ENCODE data around the gene SNX1.
A peak's percentile ranks its signal among the peaks of the same experiment; 100 is the strongest.

SNX1 gene

DNA sequence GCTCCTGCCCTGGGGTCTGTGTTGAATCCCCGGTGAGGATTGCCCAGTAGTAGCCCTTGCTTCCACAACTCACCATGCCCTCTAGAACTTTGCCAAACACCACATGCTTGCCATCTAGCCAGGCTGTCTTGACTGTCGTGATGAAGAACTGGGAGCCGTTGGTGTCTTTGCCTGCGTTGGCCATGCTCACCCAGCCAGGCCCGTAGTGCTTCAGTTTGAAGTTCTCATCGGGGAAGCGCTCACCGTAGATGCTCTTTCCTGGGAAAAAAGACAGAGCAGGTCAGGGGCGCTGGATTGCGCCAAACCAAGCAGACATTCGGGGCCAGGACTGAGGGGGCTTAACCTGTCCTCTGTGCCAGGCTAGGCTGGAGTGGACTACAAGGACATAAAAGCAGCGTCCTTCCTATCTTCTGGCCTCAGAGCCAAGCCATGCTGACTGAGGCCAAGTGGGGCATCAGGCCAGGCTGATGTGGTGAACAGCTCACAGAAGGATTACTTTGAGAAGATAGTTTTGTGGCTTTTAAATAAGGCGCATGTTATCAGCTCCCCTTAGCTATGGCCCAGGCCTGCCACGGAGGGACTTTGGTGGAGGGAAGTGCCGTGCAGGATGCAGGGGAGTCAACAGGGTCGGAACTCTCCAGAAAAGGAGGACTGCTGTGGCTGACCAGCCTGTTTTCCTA, 61.0 kb downstream of the SNX1 start:
- no peak overlapping the region for H3K27ac ChIP-seq (ENCODE audit: poor library complexity, severe bottlenecking)
- peaks cover 14% of the 10 kb centered on the region for H3K4me1 ChIP-seq (ENCODE audit: insufficient read depth, poor library complexity, severe bottlenecking)
- no peak overlapping the region for H3K4me3 ChIP-seq (ENCODE audit: severe bottlenecking)
- TF ChIP-seq CTCF (IDR thresholded peaks at IDR 0.05; ENCODE audit: poor library complexity, severe bottlenecking), result no peak
- peaks cover 13% of the 10 kb centered on the region for H3K27me3 ChIP-seq (ENCODE audit: insufficient read depth, poor library complexity, severe bottlenecking)
- DNase-seq (ENCODE audit: low spot score) (no peak), ATAC-seq (ENCODE audit: low read depth) (no peak)
- H3K9me3 ChIP-seq (ENCODE audit: severe bottlenecking), result no peaks in the 10 kb centered on the region
- H3K36me3 ChIP-seq (ENCODE audit: low read depth), result peaks cover 77% of the 10 kb centered on the region

DNA sequence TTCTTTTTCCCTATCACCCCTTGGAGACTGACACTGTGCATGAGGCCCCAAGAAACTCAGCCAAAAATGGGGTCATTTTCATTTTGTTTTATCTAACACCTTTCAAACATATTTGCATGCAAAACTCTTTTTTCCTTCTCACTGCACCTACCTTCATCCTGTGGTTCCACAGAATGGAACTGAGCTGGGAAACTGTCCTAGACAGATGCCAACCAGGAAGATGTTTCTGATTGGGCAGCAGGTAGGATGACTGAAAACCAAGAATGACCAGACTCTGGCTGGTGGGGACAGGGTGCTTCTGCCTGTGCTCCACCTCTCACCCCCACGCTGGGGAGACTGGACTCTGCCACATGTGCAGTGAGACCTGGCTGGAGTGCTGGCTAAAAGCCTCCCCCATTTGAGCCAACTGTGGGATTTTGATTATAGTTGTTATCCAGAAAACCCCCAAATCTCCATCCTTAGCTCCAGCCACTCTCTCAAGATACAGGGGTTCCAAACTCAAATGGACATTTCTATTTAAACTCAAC, 61.9 kb downstream of the SNX1 start:
- H3K9me3 ChIP-seq (ENCODE audit: severe bottlenecking), result no peaks in the 10 kb centered on the region
- DNase-seq (ENCODE audit: low spot score) (no peak), ATAC-seq (ENCODE audit: low read depth) (no peak)
- peaks cover 14% of the 10 kb centered on the region for H3K4me1 ChIP-seq (ENCODE audit: insufficient read depth, poor library complexity, severe bottlenecking)
- H3K27ac ChIP-seq (ENCODE audit: poor library complexity, severe bottlenecking), result no peak overlapping the region
- peaks cover 82% of the 10 kb centered on the region for H3K36me3 ChIP-seq (ENCODE audit: low read depth)
- H3K4me3 ChIP-seq (ENCODE audit: severe bottlenecking), result no peak overlapping the region
- peaks cover 5% of the 10 kb centered on the region for H3K27me3 ChIP-seq (ENCODE audit: insufficient read depth, poor library complexity, severe bottlenecking)
- no peak for TF ChIP-seq CTCF (IDR thresholded peaks at IDR 0.05; ENCODE audit: poor library complexity, severe bottlenecking)

DNA sequence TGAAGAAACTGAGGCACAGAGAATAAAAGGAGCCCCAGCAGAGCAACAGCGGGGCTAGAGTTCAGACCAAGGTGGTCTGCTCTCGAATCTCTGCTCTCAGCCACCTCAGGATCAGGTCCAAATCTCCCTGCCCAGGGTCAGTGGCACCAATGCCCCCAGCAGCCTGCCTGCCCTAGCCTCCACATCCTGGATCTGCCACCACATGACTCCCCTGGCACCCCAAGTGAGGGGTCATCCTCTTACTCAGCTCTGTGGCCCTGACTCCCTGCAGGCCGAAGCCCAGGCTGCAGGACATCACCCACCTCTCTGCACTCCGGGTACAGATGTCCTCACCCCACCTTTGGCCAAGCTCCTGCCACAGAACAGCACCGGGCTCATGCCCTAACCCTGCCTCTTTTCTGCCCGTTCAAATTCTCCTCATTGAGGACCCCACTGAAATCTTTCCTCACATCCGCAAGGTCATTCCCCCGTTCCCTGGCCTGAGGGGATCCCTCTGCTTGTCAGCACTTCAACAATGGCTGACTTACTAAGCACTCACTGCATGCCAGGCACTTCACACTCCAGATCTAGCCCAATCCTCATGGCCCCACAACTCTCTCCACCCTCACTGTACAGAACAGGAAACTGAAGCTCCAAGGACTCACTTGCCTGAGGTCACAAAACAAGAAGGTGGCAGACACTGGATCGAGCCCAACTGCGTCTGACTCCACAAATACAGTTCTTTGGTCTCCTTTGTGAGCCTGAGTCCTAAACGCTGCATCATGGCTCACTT, 62.8 kb downstream of the SNX1 start:
- Histone ChIP-seq H3K4me3 (ENCODE audit: severe bottlenecking) (no peak overlapping the region), H3K27me3 (ENCODE audit: insufficient read depth, poor library complexity, severe bottlenecking) (no peaks in the 10 kb centered on the region), H3K36me3 (ENCODE audit: low read depth) (peaks cover 82% of the 10 kb centered on the region), H3K27ac (ENCODE audit: poor library complexity, severe bottlenecking) (peak overlapping the region; percentile 68), H3K9me3 (ENCODE audit: severe bottlenecking) (no peaks in the 10 kb centered on the region), H3K4me1 (ENCODE audit: insufficient read depth, poor library complexity, severe bottlenecking) (peaks cover 14% of the 10 kb centered on the region)
- no peak for DNase-seq (ENCODE audit: low spot score)
- ATAC-seq (ENCODE audit: low read depth), result no peak
- no peak for TF ChIP-seq CTCF (IDR thresholded peaks at IDR 0.05; ENCODE audit: poor library complexity, severe bottlenecking)

DNA sequence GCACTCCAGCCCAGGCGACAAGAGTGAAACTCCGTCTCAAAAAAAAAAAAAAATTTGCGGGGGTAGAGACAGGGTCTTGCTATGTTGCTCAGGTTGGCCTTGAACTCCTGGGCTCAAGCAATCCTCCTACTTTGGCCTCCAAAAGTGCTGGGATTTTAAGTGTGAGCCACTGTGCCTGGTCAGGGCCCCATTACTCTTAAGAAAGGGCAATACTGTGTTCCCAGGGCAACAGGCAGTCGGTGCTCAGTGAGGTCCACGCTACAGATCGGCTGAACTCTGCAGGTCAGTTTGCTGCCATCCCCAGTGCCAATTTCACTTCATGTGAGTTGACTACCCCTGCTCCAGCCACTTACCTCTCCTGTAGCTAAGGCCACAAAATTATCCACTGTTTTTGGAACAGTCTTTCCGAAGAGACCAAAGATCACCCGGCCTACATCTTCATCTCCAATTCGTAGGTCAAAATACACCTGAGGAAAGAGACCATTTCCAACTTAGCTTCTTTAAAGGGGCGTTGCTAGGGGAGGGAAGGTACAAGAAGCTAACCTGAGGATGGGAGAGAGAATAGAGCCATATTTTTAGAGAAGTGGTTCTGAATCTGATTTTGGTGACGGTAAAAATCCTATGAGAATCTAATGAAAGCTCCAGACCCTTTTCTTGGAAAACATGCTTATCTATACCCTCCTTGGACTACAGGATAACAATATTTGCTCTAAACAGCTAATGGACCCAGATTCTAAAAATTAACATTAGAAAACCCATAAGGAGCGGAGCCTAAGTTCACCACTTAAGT, 66.1 kb downstream of the SNX1 start:
- Histone ChIP-seq H3K27me3 (ENCODE audit: insufficient read depth, poor library complexity, severe bottlenecking) (no peaks in the 10 kb centered on the region), H3K4me3 (ENCODE audit: severe bottlenecking) (peak overlapping the region; percentile 67), H3K27ac (ENCODE audit: poor library complexity, severe bottlenecking) (peak overlapping the region; percentile 68), H3K4me1 (ENCODE audit: insufficient read depth, poor library complexity, severe bottlenecking) (peaks cover 14% of the 10 kb centered on the region), H3K9me3 (ENCODE audit: severe bottlenecking) (no peaks in the 10 kb centered on the region), H3K36me3 (ENCODE audit: low read depth) (peaks cover 54% of the 10 kb centered on the region)
- ATAC-seq (ENCODE audit: low read depth) (no peak), DNase-seq (ENCODE audit: low spot score) (no peak)
- TF ChIP-seq CTCF (IDR thresholded peaks at IDR 0.05; ENCODE audit: poor library complexity, severe bottlenecking), result no peak
